ACHN (cell line): ENCODE results near the gene PPP1R12B.
"Not testable (repeated sequence)": the region's sequence is repeated elsewhere in the genome, so short reads cannot be mapped to it uniquely, and the experiment has no call there.

Source experiments
- DNase-seq: peaks from one replicate; pipeline ENCODE4 v3.0.0-alpha.2; 2015
- in situ Hi-C: cut with HindIII; loops from 2 replicates; pipeline ENCODE4 v1.10.0; 2017; ENCODE audit warnings: low sequenced_read_pairs, low pct_ligation_motif_present, low pct_unique_long_range_greater_than_20kb

PPP1R12B gene

GRCh38 chr1:202380535-202380934 lies 32.0 kb downstream of the PPP1R12B start:
- DNase-seq, result peak; percentile 90
- in situ Hi-C loops, result not testable (repeated sequence)

GRCh38 chr1:202381867-202382266 lies 33.4 kb downstream of the PPP1R12B start:
- in situ Hi-C loops, result not testable (repeated sequence)

DNA sequence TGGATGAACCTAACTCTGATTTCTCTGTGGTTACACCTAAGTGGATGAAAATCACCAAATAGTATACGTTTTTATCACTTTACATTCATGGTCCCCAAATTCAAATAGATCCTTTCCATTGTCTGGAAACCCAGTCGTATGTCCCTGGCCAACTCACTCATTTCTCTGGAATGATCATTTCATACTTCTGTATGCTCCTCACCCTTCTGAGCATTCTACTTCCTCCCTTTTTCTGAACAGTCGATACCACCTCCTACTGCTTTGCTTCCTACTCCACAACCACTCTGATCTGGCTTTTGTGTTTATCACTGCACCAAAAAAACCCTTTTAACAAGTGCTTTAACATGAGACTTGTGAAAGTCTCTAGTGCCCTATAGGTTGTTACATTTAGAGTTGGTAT lies 47.3 kb downstream of the PPP1R12B start:
- DNase-seq, in situ Hi-C loops: not testable (repeated sequence)

More at GRCh38 chr1:202381867-202382266, 33.4 kb downstream of the PPP1R12B start:
- not testable (repeated sequence) for DNase-seq

DNA sequence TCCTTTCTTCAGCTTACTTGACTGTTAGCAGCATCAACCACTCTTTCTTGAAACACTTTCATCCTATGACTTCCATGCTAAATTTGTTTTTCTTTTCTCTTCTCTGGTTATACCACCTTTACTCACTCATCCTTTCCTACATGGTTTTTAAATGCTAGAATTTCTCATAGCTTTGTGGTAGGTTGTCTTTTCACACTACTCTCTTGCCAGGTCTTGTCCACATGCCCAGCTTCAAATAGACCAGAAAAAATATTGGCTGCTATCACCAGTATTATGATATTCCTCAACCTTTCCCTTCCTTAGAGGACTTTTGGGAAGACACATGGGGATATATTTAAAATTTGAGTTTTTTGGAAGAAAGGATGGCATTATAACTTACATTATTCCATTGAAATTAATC lies 48.8 kb downstream of the PPP1R12B start:
- in situ Hi-C loops, result no loop called here
- no peak for DNase-seq

- in situ Hi-C loops, DNase-seq: not testable (repeated sequence)
These were observed 49.9 kb downstream of the PPP1R12B start for GRCh38 chr1:202398439-202398838.

- DNase-seq, in situ Hi-C loops: not testable (repeated sequence)
These were observed 53.3 kb downstream of the PPP1R12B start for GRCh38 chr1:202401771-202402170.

- DNase-seq, in situ Hi-C loops: not testable (repeated sequence)
These were observed 54.9 kb downstream of the PPP1R12B start for GRCh38 chr1:202403381-202403780.

GRCh38 chr1:202405928-202406327 lies 57.4 kb downstream of the PPP1R12B start:
- in situ Hi-C loops, result no loop called here
- no peak for DNase-seq

DNA sequence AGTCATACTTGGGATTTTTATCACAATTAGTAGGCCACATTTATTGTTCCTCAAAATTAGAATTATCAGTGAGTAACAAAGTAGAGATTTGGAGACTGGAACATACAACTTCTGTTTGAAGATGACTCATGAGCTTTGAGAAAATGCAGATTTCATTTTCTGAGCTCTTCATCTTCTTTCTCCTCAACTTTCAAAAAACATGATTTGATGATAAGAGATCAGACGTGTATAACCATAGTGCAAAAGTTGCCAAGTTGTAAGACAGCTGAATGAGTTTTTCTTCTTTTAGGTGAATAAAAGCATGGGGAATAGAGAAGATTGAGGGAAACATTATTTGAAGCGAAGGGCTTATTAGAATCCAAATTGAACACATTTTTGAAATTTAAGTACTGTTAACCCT lies 58.4 kb downstream of the PPP1R12B start:
- in situ Hi-C loops, DNase-seq: not testable (repeated sequence)

DNA sequence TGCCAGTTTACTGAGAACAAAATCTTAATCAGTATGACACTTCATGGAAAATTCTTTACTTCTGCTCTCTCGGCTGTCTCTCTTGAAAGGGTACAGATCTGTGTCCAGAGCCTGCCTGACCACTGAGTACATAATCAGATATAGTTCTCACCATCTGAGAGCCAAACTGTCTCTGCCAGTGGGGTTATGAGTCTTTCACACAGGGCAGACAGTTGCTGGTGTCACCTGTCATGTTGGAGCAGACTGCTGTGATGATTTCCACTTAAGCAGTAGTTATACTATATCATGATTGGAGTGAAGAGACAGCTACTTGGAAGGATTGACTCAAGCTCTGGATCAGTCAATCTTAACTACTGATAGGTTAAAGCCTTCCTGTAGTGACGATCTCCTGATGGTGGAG lies 58.9 kb downstream of the PPP1R12B start:
- in situ Hi-C loops, DNase-seq: not testable (repeated sequence)

DNA sequence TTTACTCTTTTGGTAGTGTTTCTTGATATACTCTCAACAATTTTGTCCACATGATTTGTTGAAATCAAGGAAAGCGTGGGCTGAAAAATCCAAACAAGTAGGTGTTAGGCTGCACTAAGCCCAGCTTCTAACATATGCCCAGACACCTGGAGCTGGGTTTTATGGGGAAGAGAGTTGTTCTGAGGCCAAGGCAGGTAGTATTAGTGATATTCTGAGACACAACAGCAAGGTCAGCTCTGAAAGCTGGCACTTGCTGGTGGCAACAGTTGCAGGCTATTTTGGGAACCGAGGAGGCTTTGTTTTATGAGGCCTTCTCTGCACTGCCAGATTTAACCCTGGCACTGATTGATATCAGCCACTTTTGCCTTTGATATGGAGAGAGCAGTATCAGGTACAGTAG lies 61.8 kb downstream of the PPP1R12B start:
- in situ Hi-C loops, DNase-seq: not testable (repeated sequence)

DNA sequence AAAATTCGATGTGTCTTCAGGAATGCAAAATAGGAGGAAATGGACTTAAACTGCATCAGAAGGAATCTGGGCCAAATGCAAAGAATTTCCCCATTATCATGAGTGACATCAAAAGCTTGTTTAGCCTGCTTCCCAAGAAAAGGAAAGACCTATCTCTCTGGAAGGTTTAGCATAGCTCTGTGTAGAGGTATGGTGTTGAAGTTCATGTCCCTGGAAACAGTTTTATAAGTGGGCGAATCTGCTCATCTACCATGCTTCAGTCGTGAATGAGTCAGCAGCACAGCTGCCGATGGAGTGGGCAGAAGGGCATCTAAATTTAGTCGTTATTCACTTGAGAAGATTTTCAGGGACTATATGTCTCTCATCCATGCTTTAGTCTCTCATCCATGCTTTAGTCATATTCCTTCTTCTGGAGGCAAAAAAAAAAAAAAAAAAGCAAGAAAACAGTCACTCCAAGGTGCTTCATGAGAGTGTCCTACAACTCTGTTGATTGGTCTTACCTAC lies 62.4 kb downstream of the PPP1R12B start:
- in situ Hi-C loops, result not testable (repeated sequence)
- peak; percentile 13 for DNase-seq

DNA sequence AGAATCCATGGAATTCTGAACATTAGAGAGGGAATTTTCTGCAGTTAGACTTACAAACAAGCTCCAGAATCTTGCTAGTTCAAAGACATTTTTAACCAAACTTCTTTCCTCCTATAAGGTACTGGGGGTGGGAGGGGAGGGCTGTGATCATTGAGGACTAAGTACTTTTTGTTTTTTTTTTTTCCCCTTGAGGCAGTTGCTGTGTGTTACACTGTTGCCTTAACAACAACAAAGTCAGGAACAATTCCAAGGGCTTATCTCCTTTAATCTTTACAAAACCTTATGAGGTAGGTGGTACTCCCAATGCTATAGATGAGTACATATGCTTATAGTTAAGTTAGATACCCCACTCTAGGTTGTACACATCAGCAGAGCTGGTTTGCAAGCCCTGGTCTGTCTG lies 62.9 kb downstream of the PPP1R12B start:
- in situ Hi-C loops, result no loop called here
- DNase-seq, result no peak

- DNase-seq, in situ Hi-C loops: not testable (repeated sequence)
These were observed 63.9 kb downstream of the PPP1R12B start for GRCh38 chr1:202412421-202412820.

DNA sequence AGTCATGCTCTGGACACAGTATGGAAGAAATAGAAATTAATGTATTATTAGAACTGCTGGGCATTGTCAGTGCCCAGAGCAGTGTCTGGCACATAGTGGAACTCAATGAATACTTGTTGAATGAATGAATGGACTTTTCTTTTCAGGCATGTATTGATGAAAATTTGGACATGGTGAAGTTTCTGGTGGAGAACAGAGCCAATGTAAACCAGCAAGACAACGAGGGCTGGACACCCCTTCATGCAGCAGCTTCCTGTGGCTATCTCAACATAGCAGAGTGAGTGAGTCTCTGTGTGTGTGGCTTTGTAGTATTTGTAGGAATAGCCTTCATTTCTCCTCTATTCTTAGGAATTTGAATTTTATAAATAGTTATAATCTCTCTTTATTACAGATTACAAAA lies 68.1 kb downstream of the PPP1R12B start:
- no peak for DNase-seq
- in situ Hi-C loops, result no loop called here

DNA sequence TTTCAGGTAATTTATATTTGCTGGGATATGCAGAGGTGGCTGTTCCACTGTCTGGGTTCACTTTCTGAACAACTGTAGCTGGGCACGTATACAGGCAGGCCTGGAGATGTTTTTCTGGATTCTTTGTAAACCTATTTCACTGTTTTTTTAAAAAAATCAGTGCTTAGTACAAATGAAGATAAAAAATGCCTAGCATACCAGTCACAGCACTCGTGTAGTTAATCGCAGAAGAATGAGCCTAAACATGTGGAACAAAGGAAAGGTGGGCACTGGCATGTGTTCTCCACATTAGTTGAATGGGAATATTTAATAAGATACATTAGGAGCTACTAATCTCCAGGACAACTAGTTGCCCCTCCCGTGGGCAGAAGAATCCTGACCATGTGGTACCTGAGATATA lies 68.6 kb downstream of the PPP1R12B start:
- DNase-seq, in situ Hi-C loops: not testable (repeated sequence)

GRCh38 chr1:202417762-202418201 lies 69.3 kb downstream of the PPP1R12B start:
- DNase-seq, in situ Hi-C loops: not testable (repeated sequence)

- DNase-seq, in situ Hi-C loops: not testable (repeated sequence)
These were observed 71.2 kb downstream of the PPP1R12B start for GRCh38 chr1:202419731-202420130.

DNA sequence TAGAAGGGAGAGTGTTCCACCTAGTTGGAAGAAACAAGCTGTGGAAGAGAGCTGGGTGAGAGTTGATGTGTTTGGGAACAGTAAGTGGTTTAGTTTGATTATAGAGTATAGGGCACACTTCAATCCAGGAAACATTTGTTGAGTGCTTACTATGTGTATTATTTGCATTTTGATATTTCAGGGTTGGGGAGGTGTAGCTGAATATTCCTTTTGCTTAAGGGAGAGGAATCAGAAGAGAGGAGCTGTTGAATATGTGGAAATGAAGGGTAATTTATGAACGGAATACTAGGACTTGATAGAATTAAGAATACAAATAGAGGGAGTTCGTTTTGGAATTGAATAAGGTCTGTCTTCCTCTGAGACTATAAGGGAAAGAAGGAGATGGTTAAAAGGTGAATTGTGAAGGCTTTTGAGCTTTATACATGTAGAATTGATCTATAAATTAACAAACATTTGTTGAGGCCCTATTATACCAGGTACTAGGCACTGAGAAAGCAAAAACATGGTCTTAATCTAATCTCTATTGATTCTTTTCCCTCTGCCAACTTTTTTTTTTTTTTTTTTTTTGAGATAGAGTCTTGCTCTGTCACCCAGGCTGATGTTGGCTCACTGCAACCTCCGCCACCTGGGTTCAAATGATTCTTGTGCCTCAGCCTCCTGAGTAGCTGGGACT lies 72.1 kb downstream of the PPP1R12B start:
- in situ Hi-C loops, DNase-seq: not testable (repeated sequence)

GRCh38 chr1:202422709-202423108 lies 74.2 kb downstream of the PPP1R12B start:
- in situ Hi-C loops, result not testable (repeated sequence)

More at GRCh38 chr1:202422709-202423108, 74.2 kb downstream of the PPP1R12B start:
- not testable (repeated sequence) for DNase-seq
